Tibial nerve (tissue), 3 donors: ENCODE data around the gene SYVN1.

Source experiments
- CTCF ChIP-seq, 5 experiments: fragments of 200-600 bp in 3 of 5; fragments of 450-650 bp in 2 of 5; sonication (generic) in 3 of 5; IDR thresholded peaks; one replicate each; pipeline ENCODE4 v1.5.1; 2016 to 2019; ENCODE audit warnings: antibody characterized with exemption in 5 of 5, mild to moderate bottlenecking in 3 of 5, moderate library complexity in 2 of 5
- POLR2A ChIP-seq, 2 donors: fragments of 450-650 bp; IDR thresholded peaks; one replicate each; pipeline ENCODE4 v1.6.1; 2017; ENCODE audit warnings: antibody characterized with exemption in 2 of 2, mild to moderate bottlenecking in 2 of 2, moderate library complexity in 2 of 2

- TF ChIP-seq CTCF (IDR thresholded peaks at IDR 0.05) (no peak), POLR2A (IDR thresholded peaks at IDR 0.05) (no peak)
Measured at GRCh38 chr11:65115361-65116082, 18.8 kb downstream of the SYVN1 start.
